K562 (cell line): Measurements from ENCODE around the gene C19orf12. TPM values are rescaled to one million over a fixed set of nuclear protein-coding genes. Genes with fewer than 3 reads are reported as not detected.

ENCODE experiments used
- ATF1 ChIP-seq, 2 experiments: fragments of 450-650 bp in 1 of 2; IDR thresholded peaks; 2 replicates each; pipeline ENCODE4 v1.6.1; 2016; ENCODE audit warnings: missing compliant biosample characterization in 1 of 2, missing genetic modification characterization in 1 of 2
- ATF7 ChIP-seq: fragments of 450-650 bp; IDR thresholded peaks from 2 replicates; pipeline ENCODE4 v1.7.1; 2014; ENCODE audit warnings: mild to moderate bottlenecking, moderate library complexity
- BCL6 ChIP-seq: fragments of 250-450 bp; sonication (Bioruptor Pico); IDR thresholded peaks from 2 replicates; pipeline ENCODE4 v1.4.0; 2020
- CCAR2 ChIP-seq: fragments of 200-400 bp; formaldehyde crosslinking; IDR thresholded peaks from 2 replicates; pipeline ENCODE4 v1.6.1; 2017; ENCODE audit warnings: mild to moderate bottlenecking, low read depth, low read length
- CREM ChIP-seq: IDR thresholded peaks from 2 replicates; pipeline ENCODE4 v1.6.1; 2014; ENCODE audit warnings: antibody characterized with exemption, low read depth
- CXXC5 ChIP-seq: fragments of 250-450 bp; sonication (Bioruptor Pico); IDR thresholded peaks from 2 replicates; pipeline ENCODE4 v1.8.0; 2022; ENCODE audit warnings: inconsistent platforms, mild to moderate bottlenecking, moderate library complexity
- HDAC2 ChIP-seq: fragments of 450-650 bp; IDR thresholded peaks from 2 replicates; pipeline ENCODE4 v1.6.1; 2016; ENCODE audit warnings: mild to moderate bottlenecking
- L3MBTL2 ChIP-seq: fragments of 450-650 bp; IDR thresholded peaks from 2 replicates; pipeline ENCODE4 v1.6.1; 2016; ENCODE audit warnings: mild to moderate bottlenecking, moderate library complexity
- MYBL2 ChIP-seq, 2 experiments: fragments of 450-650 bp in 1 of 2; sonication (generic) in 1 of 2; formaldehyde crosslinking in 1 of 2; IDR thresholded peaks; 2 replicates each; pipeline versions ENCODE4 v1.6.1 to v1.8.1; 2017 to 2022; ENCODE audit warnings: borderline replicate concordance in 1 of 2, inconsistent platforms in 1 of 2, low read depth in 1 of 2, mild to moderate bottlenecking in 1 of 2, missing genetic modification reagents in 1 of 2, moderate library complexity in 1 of 2
- NFIC ChIP-seq: fragments of 450-650 bp; IDR thresholded peaks from 2 replicates; pipeline ENCODE4 v1.6.1; 2017; ENCODE audit warnings: mild to moderate bottlenecking, inconsistent platforms
- PPARD ChIP-seq: fragments of 250-450 bp; sonication (Bioruptor Pico); IDR thresholded peaks from 2 replicates; pipeline ENCODE4 v1.8.0; 2022; ENCODE audit warnings: inconsistent platforms, mild to moderate bottlenecking, moderate library complexity
- RCOR1 ChIP-seq, 2 experiments: IDR thresholded peaks; 2 replicates each; pipeline ENCODE4 v1.6.1; 2012; ENCODE audit warnings: low read depth in 2 of 2, low read length in 2 of 2, borderline replicate concordance in 1 of 2, improper control_type of control experiment in 1 of 2
- SMARCA4 ChIP-seq: fragments of 450-650 bp; IDR thresholded peaks from 2 replicates; pipeline ENCODE4 v1.6.1; 2016
- TCF7 ChIP-seq: sonication (generic); IDR thresholded peaks from 2 replicates; pipeline ENCODE4 v1.6.1; 2016; ENCODE audit warnings: antibody characterized with exemption, borderline replicate concordance
- ZBTB11 ChIP-seq, 3 experiments: fragments of 200-800 bp in 1 of 3; fragments of 250-450 bp in 1 of 3; fragments of 450-650 bp in 1 of 3; sonication (Bioruptor Pico) in 1 of 3; sonication (Bioruptor generic) in 1 of 3; formaldehyde crosslinking in 1 of 3; IDR thresholded peaks; 2 replicates each; pipeline versions ENCODE4 v1.6.1 to v1.8.0; 2016 to 2022; ENCODE audit warnings: mild to moderate bottlenecking in 2 of 3, missing genetic modification characterization in 2 of 3, missing compliant biosample characterization in 1 of 3, moderate library complexity in 1 of 3
- ZEB2 ChIP-seq: fragments of 450-650 bp; IDR thresholded peaks from 2 replicates; pipeline ENCODE4 v1.6.1; 2016
- ZFP36 ChIP-seq: fragments of 150-350 bp; IDR thresholded peaks from 2 replicates; pipeline ENCODE4 v1.6.1; 2018; ENCODE audit warnings: low read length, low read depth; ENCODE audit not compliant: partially characterized antibody
- ZNF431 ChIP-seq: sonication (generic); formaldehyde crosslinking; IDR thresholded peaks from 2 replicates; pipeline ENCODE4 v1.8.0; 2022; ENCODE audit warnings: mild to moderate bottlenecking, missing genetic modification reagents
- ZNF668 ChIP-seq: fragments of 250-450 bp; sonication (Bioruptor Pico); IDR thresholded peaks from 2 replicates; pipeline ENCODE4 v1.8.0; 2022; ENCODE audit warnings: mild to moderate bottlenecking, inconsistent platforms
- polyA plus RNA-seq, 8 experiments: library from polyadenylated mRNA; depleted of rRNA in 4 of 8; stranded (reverse) in 5 of 8; unstranded in 3 of 8; fragments of >200 nt; fragmentation: Nextera tagmentation in 2 of 8; fragmentation: Illumina TruSeq in 1 of 8; extraction: Ambion mirVana in 2 of 8; extraction: Trizol in 1 of 8; gene quantifications; 2 replicates each; pipeline versions ENCODE4 v1.2.1 to v1.2.3, GENCODE V29; 2011 to 2014; ENCODE audit warnings: inconsistent platforms in 1 of 8, missing spikeins in 1 of 8
- total RNA-seq, 7 experiments: library from RNA; depleted of rRNA in 6 of 7; stranded (reverse); fragments of >200 nt in 6 of 7; fragmentation: Illumina TruSeq in 2 of 7; extraction: Trizol in 2 of 7; gene quantifications; 2 replicates each; pipeline versions ENCODE4 v1.2.1 to v1.2.3, GENCODE V29; 2011 to 2021; ENCODE audit warnings: low replicate concordance in 1 of 7
- TF ChIP-seq, protein P1 (sequence below), 2 experiments: IDR thresholded peaks; 2 replicates each; pipeline ENCODE4 v1.6.1; 2011; ENCODE audit warnings: borderline replicate concordance in 1 of 2, control low read depth in 1 of 2, low read depth in 1 of 2, low read length in 1 of 2, mild to moderate bottlenecking in 1 of 2, mixed read lengths in 1 of 2, moderate library complexity in 1 of 2; ENCODE audit not compliant: insufficient read depth in 1 of 2, insufficient read length in 1 of 2, poor library complexity in 1 of 2, severe bottlenecking in 1 of 2; ENCODE audit errors: extremely low read depth in 1 of 2
- TF ChIP-seq, protein P2 (sequence below): sonication (generic); formaldehyde crosslinking; IDR thresholded peaks from 2 replicates; pipeline ENCODE4 v1.8.0; 2022; ENCODE audit warnings: missing genetic modification reagents, mild to moderate bottlenecking, borderline replicate concordance
- TF ChIP-seq, protein P3 (sequence below): fragments of 200-800 bp; sonication (Bioruptor generic); IDR thresholded peaks from 2 replicates; pipeline ENCODE4 v1.6.1; 2017; ENCODE audit warnings: missing genetic modification characterization, missing compliant biosample characterization

Gene C19orf12
- total and polyA plus RNA-seq, 9 of the 15 experiments (the other 6 are each of a cell fraction or from before 2014, with no cell fraction given) = 1.9 to 14.5 (median 10.2) TPM

- TF ChIP-seq, protein P1, sequence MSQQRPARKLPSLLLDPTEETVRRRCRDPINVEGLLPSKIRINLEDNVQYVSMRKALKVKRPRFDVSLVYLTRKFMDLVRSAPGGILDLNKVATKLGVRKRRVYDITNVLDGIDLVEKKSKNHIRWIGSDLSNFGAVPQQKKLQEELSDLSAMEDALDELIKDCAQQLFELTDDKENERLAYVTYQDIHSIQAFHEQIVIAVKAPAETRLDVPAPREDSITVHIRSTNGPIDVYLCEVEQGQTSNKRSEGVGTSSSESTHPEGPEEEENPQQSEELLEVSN (IDR thresholded peaks at IDR 0.05; ENCODE audit: borderline replicate concordance in 1 of 2, extremely low read depth in 1 of 2, insufficient read depth in 1 of 2, insufficient read length in 1 of 2, low read depth in 1 of 2, low read length in 1 of 2, poor library complexity in 1 of 2, severe bottlenecking in 1 of 2) = peak in 1 of 2 experiments; percentile 36
- TF ChIP-seq ZEB2 (peak; percentile 47; the same call in 1 of the 2 replicates), CCAR2 (no peak), CREM (peak; percentile 75), NFIC (0 out of 2 replicates have a peak, but pooled peaks have one; percentile 17), SMARCA4 (peak; percentile 59; the same call in 1 of the 2 replicates), ZNF668 (CRISPR knock-in tag) (no peak), PPARD (CRISPR knock-in tag) (no peak), L3MBTL2 (peak; percentile 52; the same call in 1 of the 2 replicates), ZNF431 (no peak), RCOR1 (IDR thresholded peaks at IDR 0.05; ENCODE audit: borderline replicate concordance in 1 of 2, low read depth in 2 of 2, low read length in 2 of 2) (peak in 1 of 2 experiments; percentile 36; a peak in 1 of 4 replicates), TCF7 (0 out of 2 replicates have a peak, but pooled peaks have one; percentile 49), ATF1 (CRISPR knock-in tag; IDR thresholded peaks at IDR 0.05) (no peak), ATF1 (tag; IDR thresholded peaks at IDR 0.05) (peak; percentile 50), HDAC2 (peak; percentile 34; the same call in 1 of the 2 replicates), BCL6 (no peak), ZBTB11 (CRISPR knock-in tag; IDR thresholded peaks at IDR 0.05) (no peak), CXXC5 (peak; percentile 70), ATF7 (0 out of 2 replicates have a peak, but pooled peaks have one; percentile 15), ZFP36 (peak; percentile 16), MYBL2 (IDR thresholded peaks at IDR 0.05; ENCODE audit: low read depth) (no peak), MYBL2 (CRISPR knock-in tag; IDR thresholded peaks at IDR 0.05; ENCODE audit: borderline replicate concordance) (no peak)
- TF ChIP-seq, protein P2, sequence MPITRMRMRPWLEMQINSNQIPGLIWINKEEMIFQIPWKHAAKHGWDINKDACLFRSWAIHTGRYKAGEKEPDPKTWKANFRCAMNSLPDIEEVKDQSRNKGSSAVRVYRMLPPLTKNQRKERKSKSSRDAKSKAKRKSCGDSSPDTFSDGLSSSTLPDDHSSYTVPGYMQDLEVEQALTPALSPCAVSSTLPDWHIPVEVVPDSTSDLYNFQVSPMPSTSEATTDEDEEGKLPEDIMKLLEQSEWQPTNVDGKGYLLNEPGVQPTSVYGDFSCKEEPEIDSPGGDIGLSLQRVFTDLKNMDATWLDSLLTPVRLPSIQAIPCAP = no peak
- TF ChIP-seq, protein P3, sequence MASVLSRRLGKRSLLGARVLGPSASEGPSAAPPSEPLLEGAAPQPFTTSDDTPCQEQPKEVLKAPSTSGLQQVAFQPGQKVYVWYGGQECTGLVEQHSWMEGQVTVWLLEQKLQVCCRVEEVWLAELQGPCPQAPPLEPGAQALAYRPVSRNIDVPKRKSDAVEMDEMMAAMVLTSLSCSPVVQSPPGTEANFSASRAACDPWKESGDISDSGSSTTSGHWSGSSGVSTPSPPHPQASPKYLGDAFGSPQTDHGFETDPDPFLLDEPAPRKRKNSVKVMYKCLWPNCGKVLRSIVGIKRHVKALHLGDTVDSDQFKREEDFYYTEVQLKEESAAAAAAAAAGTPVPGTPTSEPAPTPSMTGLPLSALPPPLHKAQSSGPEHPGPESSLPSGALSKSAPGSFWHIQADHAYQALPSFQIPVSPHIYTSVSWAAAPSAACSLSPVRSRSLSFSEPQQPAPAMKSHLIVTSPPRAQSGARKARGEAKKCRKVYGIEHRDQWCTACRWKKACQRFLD = 0 out of 2 replicates have a peak, but pooled peaks have one; percentile 57
These were observed 54.2 kb downstream of the C19orf12 start (continued) for GRCh38 chr19:29660835-29661234.
